ENCODE data around the gene TTLL7.
"Not testable (repeated sequence)": the region's sequence is repeated elsewhere in the genome, so short reads cannot be mapped to it uniquely, and the experiment has no call there.

TTLL7 gene

DNA sequence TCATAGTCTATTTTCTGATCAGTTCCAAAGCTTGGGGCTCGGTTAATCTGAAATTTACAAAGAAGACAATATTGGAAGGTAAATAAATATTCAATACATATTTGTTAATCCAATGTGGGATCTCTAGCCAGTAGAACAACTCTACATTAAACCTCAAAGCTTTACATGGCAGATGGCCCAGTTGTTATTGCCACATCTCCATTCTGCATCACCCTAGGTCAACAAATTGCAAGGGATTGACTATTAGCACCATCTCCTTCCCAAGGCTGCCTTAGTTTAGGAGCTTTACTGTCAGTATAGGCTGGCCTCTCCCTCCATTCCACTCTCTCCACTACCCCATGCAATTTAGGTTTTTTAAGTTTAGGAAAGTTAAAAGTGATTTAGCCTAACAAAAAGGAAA lies 69.7 kb downstream of the TTLL7 start:
- DNase-seq = no peak

DNA sequence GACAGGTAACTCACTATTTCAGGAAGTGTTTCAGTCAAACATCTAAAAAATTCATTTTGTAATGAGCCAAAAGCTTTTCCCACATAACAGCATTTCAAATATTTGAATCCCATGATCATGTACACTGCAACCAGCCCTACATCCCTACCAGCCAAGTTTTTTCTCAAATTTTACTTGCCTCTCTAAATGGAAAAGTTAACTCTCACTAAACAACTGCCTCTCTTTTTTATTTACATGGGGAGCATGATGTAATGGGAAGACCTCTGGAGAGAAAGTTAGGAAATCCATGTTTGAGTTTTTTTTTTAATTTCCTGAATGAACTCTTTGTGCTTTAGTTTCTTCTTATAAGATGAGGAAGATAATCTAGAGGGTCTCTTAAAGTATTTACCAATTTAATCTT lies 70.5 kb downstream of the TTLL7 start:
- DNase-seq = no peak

DNA sequence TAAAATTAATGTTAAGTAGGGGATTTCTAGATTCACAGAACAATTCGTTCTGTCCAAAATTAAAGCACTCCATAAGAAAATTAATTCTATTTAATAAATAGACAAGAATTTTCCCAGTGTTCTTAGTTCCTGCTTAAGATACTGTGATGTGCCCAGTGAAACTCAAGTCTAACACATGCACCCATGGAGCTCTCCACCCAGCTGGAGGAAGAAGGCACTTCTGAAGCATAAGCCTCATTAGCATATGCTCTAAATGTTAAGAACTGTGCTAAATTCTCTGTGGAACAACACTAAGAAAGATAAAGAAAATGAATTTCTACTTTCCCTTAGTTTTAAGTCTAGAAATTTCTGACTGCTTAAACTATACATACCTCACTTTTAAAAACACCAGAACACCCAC lies 71.2 kb downstream of the TTLL7 start:
- no peak for DNase-seq

DNA sequence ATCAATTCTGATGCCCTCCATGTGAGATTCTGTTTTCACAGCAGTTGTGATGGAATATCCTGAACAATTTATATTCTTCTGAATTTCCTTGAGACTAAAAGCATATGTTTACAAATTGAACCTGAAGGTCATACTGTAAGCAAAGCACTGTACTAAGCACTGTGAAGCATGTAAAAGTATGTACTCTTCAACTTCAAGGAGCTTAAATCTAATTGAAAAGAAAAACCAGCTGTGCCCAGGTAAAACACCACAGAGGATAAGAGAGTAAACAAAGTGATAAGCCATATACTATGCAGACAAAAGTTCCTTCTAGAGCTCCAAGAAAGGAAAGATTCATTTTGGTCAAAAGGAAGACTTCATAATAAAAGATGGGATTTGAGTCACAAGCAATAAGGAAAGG lies 71.9 kb downstream of the TTLL7 start:
- no peak for DNase-seq

DNA sequence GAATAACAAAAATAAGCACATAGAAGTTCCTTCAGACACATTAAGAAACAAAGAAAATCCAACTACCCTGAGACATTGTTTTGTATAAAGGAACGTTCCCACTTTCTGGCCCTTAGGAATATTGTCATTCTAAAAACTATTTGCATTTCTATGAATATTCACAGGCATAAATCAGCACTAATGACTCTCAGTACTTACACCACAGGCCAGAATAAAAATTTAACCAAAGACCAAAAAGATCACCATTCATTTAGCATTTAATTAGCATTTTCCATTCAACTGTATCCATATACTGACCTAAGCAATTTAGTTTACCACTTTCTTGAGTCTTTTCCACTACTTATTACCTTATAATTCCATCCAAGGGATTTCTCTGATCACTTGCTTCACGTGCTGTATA lies 75.4 kb downstream of the TTLL7 start:
- no peak for DNase-seq

DNA sequence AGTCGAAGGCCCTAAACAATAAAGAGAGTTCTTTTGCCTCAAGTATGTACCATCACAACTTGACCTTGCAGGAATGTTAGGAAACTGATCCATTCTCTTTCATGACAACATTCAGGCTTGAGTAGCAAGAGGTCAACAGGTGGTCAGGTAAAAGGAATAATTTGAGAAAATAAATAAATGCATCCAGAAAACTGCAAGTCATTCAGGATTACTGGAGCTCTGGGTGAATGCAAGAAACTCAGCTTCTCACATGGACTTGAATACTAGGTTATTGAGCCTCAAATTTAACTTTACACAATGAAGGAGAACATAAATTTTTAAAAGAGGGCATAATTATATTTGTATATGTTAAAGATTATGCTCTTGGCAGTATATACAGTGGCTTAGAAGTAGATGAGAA lies 76.5 kb downstream of the TTLL7 start:
- no peak for DNase-seq

DNA sequence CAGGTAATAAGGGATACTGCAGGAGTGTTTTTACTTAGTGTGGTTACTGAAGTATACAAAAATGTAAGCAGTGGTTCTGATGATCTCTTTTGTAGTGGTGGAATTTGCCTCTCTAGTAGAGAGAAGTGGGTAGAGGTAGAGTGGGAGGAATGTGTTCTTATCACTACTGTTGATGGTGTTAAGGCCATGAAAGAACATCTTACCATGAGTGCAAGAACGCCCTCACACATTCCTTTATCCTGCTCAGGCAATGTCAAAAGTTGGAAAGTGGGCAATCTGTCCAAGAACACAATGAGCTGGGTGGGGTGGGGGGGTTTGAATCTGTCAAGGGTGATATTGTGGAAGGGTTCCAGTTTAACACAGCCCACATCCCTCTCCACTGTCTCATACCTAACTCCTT lies 78.6 kb downstream of the TTLL7 start:
- DNase-seq = no peak

DNA sequence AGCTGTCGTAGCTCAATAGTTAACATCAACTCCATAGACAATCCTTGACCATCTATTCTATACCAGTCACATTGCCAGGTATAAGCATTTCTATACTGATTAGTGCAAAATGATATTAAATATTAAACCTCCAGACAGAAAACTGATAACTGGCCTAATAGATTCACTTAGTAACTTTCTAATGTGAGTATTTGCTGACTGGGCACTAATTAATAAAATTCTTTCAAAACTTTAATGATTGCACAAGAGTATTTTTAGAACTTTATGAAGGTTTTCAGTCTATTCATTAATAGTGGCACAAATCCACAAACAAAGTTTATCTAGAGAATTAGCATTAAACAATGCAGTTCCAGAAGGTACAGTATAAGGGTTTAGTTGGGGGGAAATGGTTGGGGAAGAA lies 79.1 kb downstream of the TTLL7 start:
- no peak for DNase-seq

DNA sequence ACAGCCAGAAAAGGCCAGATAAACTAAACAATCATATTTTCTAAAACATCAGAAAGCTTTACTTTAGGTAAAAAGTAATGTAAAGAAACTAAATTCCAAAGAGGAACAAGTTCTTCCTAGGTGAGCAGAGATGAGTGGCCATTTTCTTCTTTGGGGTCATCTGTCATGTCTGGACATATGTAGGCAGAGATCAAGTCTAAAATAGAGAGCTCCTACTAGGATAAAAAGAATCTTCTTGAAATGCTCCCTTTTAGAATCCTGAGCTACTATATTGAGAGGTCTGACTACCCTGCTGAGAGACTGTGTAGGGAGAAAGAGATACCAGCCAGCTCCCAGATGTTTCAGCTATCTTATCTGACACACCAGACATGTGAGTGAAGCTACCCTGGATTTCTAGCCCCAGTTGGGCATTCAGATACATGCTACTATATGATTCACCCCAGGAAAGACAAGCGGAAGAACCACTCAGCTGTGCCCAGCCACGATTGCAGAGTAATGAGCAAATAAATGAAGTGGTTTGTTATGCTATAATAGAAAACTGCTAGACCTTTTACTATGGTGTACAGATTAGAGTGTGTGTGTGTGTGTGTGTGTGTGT lies 80.1 kb downstream of the TTLL7 start:
- no peak for DNase-seq

DNA sequence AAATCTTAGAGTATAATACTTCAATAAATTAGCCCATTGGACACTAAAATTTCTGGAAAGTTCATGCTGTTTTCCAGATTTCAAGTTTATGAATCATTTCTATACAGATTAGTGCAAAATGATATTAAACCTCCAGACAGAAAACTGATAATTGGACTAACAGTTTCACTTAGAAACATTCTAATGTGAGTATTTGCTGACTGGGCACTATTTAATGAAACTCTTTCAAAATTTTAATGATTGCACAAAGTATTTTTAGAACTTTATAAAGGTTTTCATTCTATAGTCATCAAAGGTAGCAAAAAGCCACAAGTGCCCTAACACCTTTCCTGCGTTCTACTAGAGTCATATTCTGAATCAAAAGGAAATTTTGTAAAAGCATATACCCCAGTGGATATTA lies 81.0 kb downstream of the TTLL7 start:
- DNase-seq = no peak

DNA sequence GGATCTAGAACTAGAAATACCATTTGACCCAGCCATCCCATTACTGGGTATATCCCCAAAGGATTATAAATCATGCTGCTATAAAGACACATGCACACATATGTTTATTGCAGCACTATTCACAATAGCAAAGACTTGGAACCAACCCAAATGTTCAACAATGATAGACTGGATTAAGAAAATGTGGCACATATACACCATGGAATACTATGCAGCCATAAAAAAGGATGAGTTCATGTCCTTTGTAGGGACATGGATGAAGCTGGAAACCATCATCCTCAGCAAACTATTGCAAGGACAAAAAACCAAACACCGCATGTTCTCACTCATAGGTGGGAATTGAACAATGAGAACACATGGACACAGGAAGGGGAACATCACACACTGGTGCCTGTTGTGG lies 82.8 kb downstream of the TTLL7 start:
- not testable (repeated sequence) for DNase-seq

DNA sequence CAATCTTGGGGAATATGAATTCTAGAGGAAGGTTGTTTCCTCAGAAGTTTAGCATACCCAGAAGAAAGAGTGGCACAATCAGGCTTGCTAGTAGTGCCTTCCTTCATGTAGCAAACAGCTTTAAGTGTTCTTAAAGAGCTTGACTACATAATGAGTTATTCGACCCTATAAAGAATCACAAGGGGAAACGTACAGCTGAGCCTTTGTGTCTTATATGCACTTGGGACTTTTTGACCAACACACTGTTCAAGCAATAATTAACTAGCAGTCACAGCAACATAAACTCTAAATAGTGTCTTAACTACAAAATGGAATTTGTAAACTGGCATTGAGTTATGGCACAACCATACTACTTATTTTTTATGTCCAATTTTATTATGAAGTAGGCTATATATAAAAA lies 86.1 kb downstream of the TTLL7 start:
- DNase-seq = no peak

DNA sequence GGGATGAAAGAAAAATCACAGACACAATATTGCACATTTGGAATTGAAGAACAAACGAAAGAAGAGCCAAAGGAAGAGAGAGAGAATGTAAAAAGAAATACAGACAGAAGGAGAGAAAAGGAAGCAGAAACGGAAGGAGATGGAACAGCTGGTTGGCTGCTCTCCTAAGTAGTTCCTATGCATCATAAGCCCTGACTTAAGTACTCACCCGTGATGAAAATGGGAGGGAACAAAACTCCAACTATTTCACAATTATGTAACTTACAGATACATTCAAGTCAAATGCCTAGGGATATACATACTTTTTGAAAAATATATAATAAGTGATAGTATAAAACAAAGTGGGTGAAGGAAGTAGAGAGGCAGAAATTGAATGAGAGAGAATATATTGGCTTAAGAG lies 88.5 kb downstream of the TTLL7 start:
- no peak for DNase-seq

DNA sequence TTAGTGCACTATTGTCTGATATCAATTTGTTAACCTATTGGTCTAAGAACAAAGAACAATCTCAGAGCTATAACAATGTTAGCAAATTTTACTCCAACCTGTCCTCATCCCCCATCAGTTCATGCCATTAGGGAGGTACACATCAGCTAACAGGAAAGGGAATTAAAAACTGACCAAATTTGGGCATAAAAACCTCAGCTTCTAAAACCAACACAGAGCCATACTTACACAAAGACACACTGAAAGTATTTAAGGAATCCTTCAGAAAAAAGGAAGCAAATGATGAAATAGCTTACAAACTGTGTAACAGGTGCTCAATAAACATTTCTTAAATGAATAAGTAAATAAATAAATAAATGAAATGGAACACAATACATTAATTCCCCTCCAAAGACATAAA lies 89.2 kb downstream of the TTLL7 start:
- DNase-seq = no peak

DNA sequence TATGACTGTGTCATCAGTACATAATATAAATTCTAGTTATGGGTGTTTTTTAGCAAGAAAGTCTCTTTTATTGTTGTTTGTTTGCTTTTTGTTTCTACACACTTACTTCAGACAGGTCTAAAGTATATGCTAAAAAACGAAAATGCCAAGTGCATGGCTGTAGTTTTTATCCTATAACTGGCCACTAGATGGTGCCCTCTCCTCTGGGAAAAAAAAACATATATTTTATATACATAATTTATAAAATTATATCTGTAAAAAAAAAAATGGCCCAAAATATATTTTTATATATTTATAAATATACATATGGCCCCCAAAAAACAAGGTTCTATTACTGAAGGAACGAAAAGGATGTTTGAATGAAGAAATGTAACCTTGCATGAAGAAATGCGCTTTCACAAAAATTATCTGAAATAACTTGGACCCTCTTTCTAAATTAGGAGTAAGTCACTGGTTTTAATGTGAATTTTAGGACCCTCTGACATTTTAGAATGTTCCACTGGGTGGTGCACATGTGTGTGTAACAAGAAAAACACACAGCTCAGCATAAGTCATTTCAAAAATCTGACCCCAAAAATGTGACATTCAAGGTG lies 93.5 kb downstream of the TTLL7 start:
- peak in 2 of 6 experiments; percentile 11 to 33 for DNase-seq

DNA sequence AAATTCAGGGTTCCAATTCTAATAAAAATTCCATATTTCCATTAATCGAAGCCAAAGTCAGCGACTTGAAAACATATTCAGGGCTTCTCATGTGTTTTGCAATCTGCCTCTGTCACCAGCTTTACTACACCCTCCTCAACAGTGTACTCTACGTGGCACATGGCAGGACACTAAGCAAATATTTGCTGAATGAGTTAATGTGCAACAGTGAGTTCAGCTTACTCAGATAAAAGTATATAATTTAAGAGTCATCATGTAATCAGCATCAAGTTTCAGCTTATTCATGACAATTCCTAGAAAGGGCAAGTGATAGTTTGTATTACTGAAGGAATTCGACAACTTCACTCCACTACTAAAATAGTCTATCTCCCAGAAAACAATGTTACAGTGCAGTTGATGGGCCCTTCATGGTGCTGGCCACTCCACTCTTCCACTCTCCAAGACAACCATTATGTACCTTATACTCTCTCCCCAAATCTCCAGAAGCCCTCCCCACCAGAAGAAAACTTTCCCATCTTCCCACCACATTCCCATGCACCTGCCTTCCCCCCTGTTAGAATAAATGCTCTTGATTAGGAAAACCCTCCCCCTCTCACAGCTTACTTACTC lies 97.3 kb downstream of the TTLL7 start:
- no peak for DNase-seq

DNA sequence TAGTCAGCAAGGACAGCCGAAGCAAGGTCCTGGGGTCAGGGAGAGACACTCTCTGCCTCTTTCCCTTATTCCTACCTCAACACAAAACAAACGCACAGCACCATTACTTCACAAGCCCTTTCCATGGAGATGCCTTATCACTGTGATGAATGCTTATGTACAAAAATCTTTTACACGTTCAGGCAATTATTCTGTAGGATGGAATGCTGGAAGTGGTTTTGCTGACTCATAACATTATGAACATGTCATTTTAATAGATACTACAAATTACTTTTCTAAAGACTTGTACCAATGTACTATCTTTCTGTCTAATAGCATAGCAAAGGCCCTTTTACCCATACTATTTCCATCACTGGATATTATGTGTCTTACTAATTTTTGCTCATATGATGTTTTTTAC lies 98.4 kb downstream of the TTLL7 start:
- no peak for DNase-seq

DNA sequence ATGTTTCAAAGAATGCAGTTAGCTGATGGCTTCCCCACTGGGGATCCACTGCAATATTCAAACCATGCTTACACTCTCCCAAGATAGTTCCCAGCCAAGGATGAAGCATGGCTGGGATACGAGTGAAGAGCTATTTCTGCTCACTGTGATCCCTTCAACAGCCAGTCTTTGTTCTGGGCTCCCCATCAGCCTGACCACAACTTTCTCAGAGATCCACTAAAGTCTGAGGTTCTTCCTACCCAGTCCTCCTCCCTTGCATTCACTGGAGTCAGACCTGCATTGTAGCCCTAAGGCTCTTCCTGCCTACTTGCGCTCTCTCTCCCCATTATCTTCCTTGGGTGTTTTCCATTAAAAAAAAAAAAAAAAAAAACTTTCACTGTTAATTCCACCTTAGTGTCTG lies 101.4 kb downstream of the TTLL7 start:
- no peak for DNase-seq

DNA sequence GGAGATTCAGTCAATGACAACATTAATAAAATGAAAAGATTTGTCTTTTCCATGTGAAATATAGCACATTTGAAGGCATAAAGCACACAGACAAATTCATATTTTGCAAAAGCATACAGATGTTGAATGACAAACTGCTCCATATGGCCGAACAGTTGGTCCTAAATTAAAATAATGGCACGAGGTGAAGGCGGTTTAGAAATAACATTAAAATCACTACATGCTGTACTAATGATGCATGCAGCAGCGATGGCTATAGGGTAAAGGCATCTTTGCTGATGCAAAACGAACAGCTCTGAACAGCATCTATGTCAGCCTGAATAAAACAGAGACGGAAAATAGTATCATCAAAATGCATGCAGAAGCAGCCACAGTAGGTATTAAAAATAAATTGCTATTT lies 102.6 kb downstream of the TTLL7 start:
- DNase-seq = no peak

DNA sequence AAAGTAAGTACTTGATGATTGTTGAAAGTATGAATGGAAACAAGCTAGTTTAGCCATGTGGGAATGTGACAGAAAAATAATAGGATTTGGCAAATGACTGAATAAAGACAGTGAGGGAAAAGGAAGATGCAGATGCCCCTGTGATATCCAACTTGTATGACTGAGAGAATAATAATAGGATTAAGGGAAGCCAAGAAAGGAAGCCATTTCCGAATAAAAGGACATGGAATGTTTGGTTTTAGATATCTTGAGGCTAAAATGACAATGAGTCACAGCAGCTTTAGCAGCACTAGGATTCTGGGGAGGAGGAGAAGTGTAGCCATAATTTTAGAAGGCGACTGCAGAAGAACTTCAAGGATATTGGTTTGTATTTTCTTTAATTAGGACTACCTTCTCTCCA lies 109.2 kb downstream of the TTLL7 start:
- no peak for DNase-seq

DNA sequence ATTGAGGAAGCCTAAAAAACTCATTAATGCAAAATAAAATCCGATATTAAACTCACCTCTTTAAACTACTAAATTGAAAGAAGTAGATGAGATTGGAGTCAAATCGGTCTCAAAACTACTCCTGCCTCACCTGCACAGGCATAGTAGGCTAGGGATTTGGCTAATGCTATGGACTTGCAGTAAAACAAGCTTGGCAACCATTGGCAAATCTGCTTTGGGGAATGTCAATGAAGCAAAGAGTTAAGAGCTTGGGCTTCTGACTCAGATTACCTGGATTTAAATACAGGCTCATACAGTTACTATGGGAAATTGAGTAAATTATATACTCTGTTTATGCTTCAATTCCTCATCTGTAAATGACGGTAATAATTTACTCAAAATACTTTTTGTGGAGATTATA lies 111.4 kb downstream of the TTLL7 start:
- no peak for DNase-seq

DNA sequence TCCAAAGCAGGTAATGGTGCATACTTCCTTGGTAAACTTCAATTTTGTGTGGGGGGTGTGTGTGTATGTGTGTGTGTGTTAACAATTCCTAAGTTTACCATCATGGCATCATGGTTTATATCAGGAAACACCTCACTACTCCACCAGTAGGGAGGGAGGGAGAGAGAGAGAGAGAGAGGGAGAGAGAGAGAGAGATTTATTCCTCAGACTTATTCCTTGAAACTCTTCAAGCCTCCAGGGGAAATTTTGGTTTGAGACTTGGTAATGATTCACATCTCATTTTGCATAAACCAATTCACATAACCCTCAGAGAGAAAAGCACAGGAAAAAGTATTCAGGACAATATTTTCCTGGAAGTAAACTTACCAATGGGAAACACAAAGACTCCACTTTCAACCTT lies 115.0 kb downstream of the TTLL7 start:
- no peak for DNase-seq

DNA sequence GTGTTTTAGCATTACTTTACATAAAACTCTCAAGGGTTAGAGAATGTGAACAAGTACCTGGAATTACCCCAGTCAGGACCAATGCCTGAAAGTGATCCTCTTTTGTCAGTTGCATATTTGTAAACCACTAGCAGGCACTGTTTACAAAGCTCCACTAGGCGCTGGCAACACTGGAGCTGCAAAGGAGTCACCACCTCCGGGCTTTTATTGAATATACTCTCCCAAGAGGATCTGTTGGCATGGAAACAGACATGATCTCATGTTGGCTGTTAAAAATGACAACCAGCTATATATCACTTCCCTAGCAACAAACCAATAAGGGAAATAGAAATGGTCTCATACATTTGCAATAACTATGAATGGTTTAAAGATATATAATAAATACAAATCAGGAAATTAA lies 116.0 kb downstream of the TTLL7 start:
- DNase-seq = no peak

DNA sequence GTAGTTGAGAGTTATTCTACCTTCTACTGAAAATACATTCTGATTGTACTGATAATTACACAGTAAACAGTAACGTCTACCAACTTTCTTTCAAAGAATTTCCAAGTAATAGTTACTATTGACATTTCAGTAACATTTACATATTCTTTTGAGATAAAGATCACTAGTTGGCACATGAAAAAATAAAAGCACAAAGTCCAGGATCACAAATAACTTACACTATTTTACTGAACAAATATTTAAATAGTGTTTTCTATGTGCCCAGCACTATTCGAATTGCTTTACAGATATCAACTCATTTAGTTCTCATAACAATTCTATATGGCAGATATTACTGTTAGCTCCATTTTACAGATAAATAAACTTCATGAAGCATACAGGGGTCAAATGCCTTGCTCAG lies 126.4 kb downstream of the TTLL7 start:
- no peak for DNase-seq

DNA sequence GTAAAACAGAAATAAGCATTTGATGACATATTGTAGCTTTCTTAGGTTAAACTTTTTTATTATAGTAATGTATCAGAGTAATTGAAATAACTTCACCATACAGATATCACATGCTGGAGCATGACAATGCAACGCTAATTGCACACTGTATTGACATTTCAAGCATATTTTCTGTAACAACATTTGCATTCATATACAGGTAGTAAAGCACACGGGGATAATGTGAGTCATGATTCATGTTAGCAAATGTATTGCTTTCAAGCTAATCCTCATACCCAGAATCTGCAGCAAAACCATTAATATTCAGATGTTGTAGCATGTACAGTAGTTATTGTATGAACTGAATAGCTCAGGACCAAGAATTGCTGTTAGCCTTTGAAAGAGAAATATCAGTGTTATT lies 133.9 kb downstream of the TTLL7 start:
- no peak for DNase-seq

All from stimulated activated naive CD4-positive, alpha-beta T cell (primary cell).